HG02759 (cell line): ENCODE measurements around the gene NOTUM.

ENCODE experiments used
- ATAC-seq: cut with Tn5 transposase; IDR thresholded peaks from one replicate; pipeline ENCODE4 v1.9.1; 2021; ENCODE audit warnings: mild to moderate bottlenecking, moderate library complexity; ENCODE audit not compliant: unreplicated experiment

The NOTUM gene

DNA sequence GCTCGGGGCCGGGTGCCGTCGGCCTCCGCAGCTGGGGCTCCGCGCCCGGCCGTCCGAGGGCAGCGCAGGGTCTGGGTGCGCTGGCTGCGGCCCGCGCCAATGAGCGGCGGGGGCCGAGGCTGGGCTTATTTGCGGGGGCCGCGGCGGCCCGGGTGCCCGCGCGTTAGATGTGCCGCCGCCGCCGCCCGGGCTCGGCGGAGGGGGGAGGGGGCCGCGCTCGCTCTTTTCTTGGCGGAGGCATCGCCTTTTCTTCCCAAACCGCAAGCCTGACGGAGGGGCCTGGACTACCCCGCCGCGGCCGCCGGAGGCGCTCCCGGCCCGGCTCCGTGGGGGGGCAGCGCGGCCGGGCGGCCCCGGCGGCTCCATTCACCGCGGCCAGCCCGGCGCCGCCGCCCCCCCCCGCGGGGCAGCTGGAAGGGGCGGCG is at the start of gene NOTUM:
Gene NOTUM (minus strand): TSS at position 101 of the 425 bp plus-strand sequence. CDS start 278 bp downstream, outside the sequence.
- ATAC-seq, result no peak

DNA sequence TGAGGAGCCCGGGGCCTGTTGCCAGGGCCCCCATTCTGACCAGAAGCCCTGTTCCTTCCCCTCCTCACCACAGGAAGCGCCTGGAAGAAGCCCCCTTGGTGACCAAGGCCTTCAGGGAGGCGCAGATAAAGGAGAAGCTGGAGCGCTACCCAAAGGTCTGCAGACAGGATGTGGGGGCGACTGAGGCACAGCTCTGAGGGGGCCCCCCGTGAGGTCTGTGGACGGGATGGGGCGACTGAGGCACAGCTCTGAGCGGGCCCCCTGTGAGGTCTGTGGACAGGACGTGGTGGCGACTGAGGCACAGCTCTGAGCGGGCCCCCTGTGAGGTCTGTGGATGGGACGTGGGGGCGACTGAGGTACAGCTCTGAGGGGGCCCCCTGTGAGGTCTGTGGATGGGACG is 48.4 kb upstream of the NOTUM start:
- no peak for ATAC-seq

- no peak for ATAC-seq
These were observed 48.0 kb upstream of the NOTUM start for GRCh38 chr17:82008941-82009405.

DNA sequence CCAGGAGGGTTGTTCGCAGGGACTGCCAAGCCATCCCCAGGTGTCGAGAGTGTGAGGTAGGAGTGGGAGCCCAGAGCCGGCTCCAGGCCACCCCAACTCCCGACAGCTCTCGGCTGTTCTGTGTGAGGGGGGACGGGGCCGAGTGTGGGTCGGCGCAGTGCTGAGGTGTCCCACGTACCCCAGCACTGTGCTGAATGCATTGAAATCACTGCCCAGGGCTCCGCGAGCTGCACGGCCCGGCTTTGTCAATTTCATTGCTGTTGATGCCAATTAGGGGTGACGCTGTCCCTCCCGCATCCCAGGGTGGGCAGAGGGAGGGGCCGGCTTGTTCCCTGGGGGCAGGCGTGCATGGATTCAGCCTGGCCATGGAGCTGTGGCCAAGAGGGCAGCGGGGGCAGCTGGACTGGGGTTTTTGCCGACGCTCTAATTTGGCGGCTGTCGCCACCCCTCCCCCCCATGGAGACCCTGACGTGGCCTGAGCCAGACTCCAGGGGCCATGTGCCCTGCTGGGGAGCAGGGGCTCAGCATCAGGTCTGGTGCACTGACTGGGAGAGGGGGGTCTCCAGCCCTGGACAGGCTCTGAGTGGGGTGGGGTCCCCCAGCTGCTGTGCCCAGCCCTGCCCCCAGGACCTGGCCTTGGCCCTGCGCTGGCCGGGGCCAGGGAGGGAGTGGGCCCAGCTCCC is 47.4 kb upstream of the NOTUM start:
- no peak for ATAC-seq

DNA sequence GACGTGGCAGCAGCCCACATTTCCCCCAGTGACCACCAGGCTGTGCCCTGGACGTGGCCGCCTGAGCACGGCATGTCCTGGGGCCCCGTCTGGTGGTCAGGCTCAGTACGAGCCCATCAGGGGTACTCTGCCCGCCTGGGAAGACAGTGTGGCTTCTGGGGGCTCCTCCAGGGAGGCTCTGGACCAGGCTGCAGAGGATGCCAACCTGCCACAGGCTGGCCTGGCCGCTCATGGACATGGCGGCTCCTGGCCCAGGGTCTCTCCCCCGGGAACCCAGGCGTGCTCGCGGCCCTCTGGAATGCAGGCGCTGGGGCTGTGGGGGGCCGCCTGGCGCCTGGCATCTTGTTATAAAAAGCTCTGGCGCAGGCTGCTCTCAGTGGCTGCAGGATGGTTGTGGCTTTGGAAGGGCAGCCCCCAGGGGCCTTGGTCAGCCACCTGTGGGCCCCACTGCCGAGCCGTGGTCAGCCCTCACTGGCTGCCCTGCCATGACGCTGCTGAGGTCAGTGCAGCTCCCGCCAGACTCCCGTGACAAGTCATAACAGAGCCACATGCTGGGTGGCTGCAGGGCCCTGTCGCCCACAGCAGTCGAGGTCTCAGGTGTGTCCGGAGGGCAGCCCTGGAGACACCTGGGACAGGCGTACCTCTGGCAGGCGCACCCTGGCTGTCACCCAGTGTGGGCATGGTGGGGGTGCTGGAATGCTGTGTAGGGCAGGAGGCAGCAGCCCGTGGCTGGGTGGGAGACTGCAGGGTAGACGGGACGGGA is 46.7 kb upstream of the NOTUM start:
- ATAC-seq, result no peak

- no peak for ATAC-seq
These were observed 46.2 kb upstream of the NOTUM start for GRCh38 chr17:82007228-82007494.

- ATAC-seq, result no peak
These were observed 45.7 kb upstream of the NOTUM start for GRCh38 chr17:82006468-82007227.

- no peak for ATAC-seq
These were observed 44.8 kb upstream of the NOTUM start for GRCh38 chr17:82005701-82006348.

- ATAC-seq, result no peak
These were observed 43.8 kb upstream of the NOTUM start for GRCh38 chr17:82004517-82005455.

DNA sequence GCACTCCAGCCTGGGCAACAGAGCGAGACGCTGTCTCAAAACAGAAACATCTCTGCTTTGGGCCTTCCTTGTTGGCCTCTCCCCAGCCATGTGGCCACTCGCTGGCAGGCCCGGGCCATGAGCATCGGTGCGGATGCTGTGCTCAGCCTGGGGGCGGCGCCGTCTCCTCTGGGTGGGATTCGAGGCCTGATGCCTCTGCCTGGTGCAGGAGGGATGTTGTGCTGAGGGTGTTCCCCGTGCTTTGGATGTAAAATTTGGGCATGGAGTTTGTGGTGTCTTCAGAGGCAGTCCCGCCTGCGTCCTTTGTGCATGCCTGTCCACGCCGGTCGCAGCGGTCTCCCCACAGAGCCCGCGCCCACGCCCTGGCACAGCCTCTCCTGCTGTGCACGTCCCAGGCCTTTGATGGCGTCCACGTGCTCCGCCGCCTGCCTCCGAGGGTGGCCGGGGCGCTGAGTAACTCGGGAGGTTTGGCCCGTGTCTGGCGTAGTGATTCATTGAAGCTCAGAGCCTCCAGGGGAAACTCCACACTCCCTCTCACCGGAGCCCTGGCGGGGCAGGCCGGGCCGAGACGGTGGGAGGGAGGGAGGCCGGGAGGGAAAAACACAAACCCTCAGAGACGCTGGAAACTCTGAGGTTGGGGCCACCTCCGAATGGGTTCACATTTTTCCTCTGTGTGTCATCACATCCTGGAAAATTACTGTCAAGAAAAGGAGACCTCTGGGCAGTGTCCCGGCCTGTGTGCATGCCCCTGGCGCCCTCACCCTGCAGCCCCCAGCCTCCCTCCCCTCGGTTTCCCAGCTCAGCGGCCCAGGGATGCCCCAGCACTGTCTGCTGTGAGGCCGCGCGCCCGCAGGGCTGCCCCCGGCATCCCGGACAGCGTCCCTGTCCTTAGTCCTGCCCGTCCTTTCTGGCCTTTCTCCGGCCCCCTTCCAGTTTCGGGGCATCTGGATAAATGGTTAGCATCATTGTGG is 42.7 kb upstream of the NOTUM start:
- no peak for ATAC-seq

DNA sequence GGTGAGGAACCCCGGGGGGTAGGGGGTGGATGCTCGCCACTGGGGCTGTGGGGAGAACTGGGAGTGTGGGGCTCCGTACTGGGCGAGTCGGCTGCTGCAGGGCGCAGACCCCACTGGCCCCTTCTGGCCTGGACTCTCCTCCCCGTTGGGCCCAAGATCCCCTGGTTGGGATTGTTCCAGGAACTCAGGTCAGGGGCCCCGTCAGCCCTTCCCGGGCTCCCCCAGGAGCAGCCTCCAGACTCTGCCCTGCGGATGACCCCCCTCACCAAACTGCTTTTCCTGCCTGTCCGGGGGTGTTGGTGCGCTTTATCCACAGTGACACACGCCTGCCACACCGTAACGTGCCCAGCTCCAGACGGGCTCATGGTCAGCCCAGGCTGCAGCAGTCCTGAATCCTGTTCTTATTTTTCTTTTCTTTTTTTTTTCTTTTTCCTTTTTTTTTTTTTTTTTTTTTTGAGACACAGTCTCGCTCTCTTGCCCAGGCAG is 40.6 kb upstream of the NOTUM start:
- no peak for ATAC-seq

GRCh38 chr17:82000803-82001570 is 40.0 kb upstream of the NOTUM start:
- no peak for ATAC-seq

GRCh38 chr17:81999976-82000802 is 39.2 kb upstream of the NOTUM start:
- no peak for ATAC-seq

- no peak for ATAC-seq
These were observed 38.6 kb upstream of the NOTUM start for GRCh38 chr17:81999587-81999975.

DNA sequence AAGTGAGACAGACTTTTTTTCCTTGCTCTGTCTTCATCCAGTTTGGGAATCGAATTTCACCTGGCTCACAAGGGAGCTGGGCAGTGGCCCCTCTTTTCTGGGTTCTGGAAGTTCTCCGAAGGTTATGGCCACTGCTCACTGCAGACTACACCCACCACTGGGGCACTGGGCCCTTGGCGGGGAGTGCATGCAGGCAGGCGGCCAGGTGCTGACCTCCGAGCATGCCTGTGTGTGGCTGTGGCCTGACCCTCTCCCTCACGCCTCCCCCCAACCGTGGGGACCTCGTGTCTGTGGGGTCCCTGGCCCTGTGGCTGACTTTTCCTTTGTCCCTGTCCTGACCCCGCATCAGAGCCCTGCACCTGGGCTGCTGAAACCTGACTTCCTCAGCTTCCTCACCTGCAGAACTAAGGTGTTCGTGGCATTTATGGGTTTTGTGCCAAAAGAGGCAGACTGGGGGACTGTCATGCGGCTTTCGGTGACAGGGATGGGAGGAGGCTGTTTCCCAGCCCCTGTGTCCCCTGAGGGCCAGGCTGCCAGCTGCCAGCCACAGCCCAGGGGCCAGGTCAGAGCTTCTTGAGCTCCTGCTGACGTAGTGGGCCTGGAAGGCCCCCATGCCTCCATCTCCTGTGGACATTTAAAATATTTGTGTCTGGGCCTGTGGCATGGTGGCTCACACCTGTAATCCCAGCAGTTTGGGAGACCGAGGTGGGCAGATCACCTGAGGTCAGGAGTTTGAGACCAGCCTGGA is 37.9 kb upstream of the NOTUM start:
- no peak for ATAC-seq

DNA sequence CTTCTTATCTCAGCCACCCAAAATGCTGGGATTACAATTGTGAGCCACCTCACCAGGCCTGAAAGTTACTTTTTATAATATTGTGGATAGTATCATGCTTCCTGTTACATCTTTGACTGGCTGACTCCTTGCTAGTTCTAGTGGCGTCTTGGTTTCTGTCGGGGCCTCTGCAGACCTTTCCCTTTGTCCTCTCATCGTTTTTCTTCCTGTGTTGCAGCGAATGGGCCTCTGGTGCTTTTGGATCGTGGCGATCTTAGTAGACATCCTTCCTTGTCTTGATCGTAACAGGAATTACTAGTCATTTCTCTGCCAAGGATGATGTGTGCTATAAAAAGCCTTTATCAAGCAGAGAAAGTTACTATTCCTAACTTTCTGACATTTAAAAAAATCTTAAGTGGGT is 37.2 kb upstream of the NOTUM start:
- ATAC-seq, result no peak
